ENCODE results near the gene ERMP1. TPM values are rescaled to one million over a fixed set of nuclear protein-coding genes. Genes with fewer than 3 reads are reported as not detected.

The ERMP1 gene
- total RNA-seq, 2 experiments from 2014 or later: 14.7 to 15.9 TPM

DNA sequence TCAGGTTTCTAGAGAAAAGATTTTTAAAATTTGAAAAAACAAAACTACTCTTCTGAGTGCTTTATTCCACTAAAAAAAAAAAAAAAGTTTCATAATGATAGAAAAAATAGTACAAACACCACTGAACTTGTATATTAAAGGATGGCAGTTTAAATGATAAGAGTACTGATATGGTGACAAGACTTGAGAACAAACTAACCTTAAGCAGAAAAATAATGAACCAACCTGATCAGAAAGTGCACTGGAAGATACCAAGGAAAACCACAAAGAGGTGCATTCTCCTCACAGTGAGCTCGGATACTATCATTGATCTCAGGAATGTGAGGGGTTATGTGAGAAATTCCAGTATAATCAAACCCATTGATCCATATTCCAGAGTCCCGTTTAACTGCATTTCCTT, 34.3 kb downstream of the ERMP1 start:
- POLR2A ChIA-PET: no interaction called here
- Mint-ChIP-seq H3K4me1 (ENCODE audit: low read depth) (peaks cover 40% of the 10 kb centered on the region), H3K4me3 (no peak overlapping the region), H3K27me3 (no peaks in the 10 kb centered on the region), H3K36me3 (ENCODE audit: low read depth) (peaks cover 17% of the 10 kb centered on the region), H3K9me3 (no peaks in the 10 kb centered on the region), H3K27ac (no peak overlapping the region)
- intact Hi-C loops (cut with micrococcal nuclease): loop anchor here (5.0 kb wide), 1 partner anchor 254 kb away; no protein-coding TSS in a partner anchor
- no peak for ATAC-seq
- no peak for DNase-seq
- CTCF ChIA-PET: interaction anchor here (0.7 to 1.1 kb wide), 4 partner anchors 12 to 33 kb away, joined by 3 read pairs; no protein-coding TSS in a partner anchor
- TF ChIP-seq, protein P1, sequence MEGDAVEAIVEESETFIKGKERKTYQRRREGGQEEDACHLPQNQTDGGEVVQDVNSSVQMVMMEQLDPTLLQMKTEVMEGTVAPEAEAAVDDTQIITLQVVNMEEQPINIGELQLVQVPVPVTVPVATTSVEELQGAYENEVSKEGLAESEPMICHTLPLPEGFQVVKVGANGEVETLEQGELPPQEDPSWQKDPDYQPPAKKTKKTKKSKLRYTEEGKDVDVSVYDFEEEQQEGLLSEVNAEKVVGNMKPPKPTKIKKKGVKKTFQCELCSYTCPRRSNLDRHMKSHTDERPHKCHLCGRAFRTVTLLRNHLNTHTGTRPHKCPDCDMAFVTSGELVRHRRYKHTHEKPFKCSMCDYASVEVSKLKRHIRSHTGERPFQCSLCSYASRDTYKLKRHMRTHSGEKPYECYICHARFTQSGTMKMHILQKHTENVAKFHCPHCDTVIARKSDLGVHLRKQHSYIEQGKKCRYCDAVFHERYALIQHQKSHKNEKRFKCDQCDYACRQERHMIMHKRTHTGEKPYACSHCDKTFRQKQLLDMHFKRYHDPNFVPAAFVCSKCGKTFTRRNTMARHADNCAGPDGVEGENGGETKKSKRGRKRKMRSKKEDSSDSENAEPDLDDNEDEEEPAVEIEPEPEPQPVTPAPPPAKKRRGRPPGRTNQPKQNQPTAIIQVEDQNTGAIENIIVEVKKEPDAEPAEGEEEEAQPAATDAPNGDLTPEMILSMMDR (IDR thresholded peaks at IDR 0.05): no peak

DNA sequence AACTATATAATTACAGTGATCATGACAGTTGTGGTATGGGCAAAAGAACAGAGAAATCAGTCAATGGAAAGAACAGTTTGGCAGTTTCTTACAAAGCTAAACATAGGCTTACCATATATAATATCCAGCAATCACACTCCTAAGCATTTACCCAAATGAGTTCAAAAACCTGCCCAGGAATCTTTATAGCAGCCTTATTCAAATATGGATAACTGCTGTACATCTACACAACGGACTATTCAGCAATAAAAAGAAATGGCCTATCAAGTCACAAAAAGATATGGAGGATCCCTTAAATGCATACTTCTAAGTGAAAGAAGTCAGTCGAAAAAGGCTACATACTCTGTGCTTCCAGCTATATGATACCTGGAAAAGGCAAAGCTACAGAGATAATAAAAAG, 36.6 kb downstream of the ERMP1 start:
- ATAC-seq: no peak
- ChIA-PET POLR2A (no interaction called here), CTCF (interaction anchor here (0.8 to 1.0 kb wide), 2 partner anchors 10 to 37 kb away, joined by 3 to 4 read pairs; partner anchors contain the start of gene ERMP1)
- H3K27ac Mint-ChIP-seq: peak overlapping the region; percentile 26
- peaks cover 56% of the 10 kb centered on the region for H3K4me1 Mint-ChIP-seq (ENCODE audit: low read depth)
- intact Hi-C loops (cut with micrococcal nuclease): loop anchor here (5.0 kb wide), 1 partner anchor 256 kb away; no protein-coding TSS in a partner anchor
- no peak for DNase-seq
- H3K36me3 Mint-ChIP-seq (ENCODE audit: low read depth): peaks cover 26% of the 10 kb centered on the region
- H3K9me3 Mint-ChIP-seq: no peaks in the 10 kb centered on the region
- no peak overlapping the region for H3K4me3 Mint-ChIP-seq
- no peaks in the 10 kb centered on the region for H3K27me3 Mint-ChIP-seq
- TF ChIP-seq, protein P1 (IDR thresholded peaks at IDR 0.05): no peak

DNA sequence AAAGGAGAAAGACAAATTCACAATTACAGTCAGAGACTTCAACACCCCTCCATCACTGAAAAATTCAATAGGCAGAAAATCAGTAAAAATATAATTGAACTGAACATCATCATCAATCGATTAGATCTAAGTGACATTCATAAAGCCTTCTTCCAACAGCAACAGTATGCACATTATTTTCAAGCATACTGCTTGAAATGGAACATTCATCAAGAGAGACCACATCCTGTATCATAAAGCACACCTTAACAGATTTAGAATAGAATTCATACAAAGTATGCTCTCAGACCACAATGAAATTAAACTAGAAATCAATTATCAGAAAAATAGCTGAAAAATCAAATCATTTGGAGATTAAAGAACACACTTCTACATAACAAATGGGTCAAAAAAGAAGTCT, 39.1 kb downstream of the ERMP1 start:
- H3K9me3 Mint-ChIP-seq: no peaks in the 10 kb centered on the region
- intact Hi-C loops (cut with micrococcal nuclease): no loop called here
- H3K27me3 Mint-ChIP-seq: no peaks in the 10 kb centered on the region
- H3K4me1 Mint-ChIP-seq (ENCODE audit: low read depth): peaks cover 54% of the 10 kb centered on the region
- ATAC-seq (peak; percentile 47), DNase-seq (no peak)
- POLR2A ChIA-PET: no interaction called here
- CTCF ChIA-PET: interaction anchor here (1.0 to 1.8 kb wide), 5 partner anchors 10 to 193 kb away, joined by 3 to 6 read pairs (median 4); no protein-coding TSS in a partner anchor
- no peak overlapping the region for H3K4me3 Mint-ChIP-seq
- TF ChIP-seq, protein P1 (IDR thresholded peaks at IDR 0.05): no peak
- H3K36me3 Mint-ChIP-seq (ENCODE audit: low read depth): peaks cover 46% of the 10 kb centered on the region
- H3K27ac Mint-ChIP-seq: no peak overlapping the region

DNA sequence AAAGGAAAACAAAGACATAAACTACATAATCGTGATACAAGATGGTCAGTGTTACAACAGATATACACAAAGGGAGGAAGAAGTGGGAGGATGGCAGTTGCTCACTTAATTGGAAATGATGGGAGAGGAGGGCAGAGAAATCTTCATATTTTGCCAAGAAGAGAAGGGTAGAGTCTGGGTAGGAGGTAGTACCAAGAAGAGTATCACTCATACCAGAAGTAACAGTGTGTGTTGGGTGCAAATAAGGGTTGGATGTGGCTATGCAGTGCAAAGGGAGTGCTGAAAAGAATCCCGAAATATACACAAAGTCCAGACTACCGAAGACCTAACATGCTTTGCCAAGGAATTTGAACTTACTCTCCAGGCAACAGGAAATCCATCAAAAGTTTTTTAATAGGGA, 41.0 kb downstream of the ERMP1 start:
- TF ChIP-seq, protein P1 (IDR thresholded peaks at IDR 0.05): no peak
- POLR2A ChIA-PET: no interaction called here
- peaks cover 61% of the 10 kb centered on the region for H3K4me1 Mint-ChIP-seq (ENCODE audit: low read depth)
- H3K27ac Mint-ChIP-seq: peak overlapping the region; percentile 11
- CTCF ChIA-PET: interaction anchor here (1.4 kb wide), 1 partner anchor 41 kb away, joined by 7 read pairs; the partner anchor contains the start of gene ERMP1
- H3K4me3 Mint-ChIP-seq: no peak overlapping the region
- no peak for DNase-seq
- ATAC-seq: no peak
- intact Hi-C loops (cut with micrococcal nuclease): no loop called here
- H3K36me3 Mint-ChIP-seq (ENCODE audit: low read depth): peaks cover 57% of the 10 kb centered on the region
- H3K27me3 Mint-ChIP-seq: no peaks in the 10 kb centered on the region
- H3K9me3 Mint-ChIP-seq: no peaks in the 10 kb centered on the region

DNA sequence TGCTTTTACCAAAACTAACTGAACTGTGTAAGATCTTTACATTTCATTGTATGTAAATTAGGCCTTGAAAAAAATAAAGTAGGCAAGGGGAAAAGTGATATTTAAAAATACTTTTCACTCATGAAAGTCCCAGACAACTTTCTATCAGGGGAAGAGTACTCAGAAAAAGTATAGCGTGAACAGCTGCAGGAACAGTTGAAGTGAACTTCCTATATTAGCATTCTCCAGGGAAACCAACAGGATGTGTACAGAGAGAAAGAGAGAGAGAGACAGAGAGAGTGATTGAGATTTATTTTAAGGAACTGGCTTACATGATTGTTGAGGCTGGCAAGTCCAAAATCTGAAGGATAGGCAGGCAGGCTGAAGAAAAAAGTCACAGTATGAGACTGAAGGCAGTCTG, 42.0 kb downstream of the ERMP1 start:
- H3K36me3 Mint-ChIP-seq (ENCODE audit: low read depth): peaks cover 57% of the 10 kb centered on the region
- H3K4me3 Mint-ChIP-seq: no peak overlapping the region
- ATAC-seq (no peak), DNase-seq (no peak)
- peaks cover 60% of the 10 kb centered on the region for H3K4me1 Mint-ChIP-seq (ENCODE audit: low read depth)
- TF ChIP-seq, protein P1 (IDR thresholded peaks at IDR 0.05): no peak
- H3K27me3 Mint-ChIP-seq: no peaks in the 10 kb centered on the region
- ChIA-PET POLR2A (no interaction called here), CTCF (no interaction called here)
- H3K9me3 Mint-ChIP-seq: no peaks in the 10 kb centered on the region
- peak overlapping the region; percentile 26 for H3K27ac Mint-ChIP-seq
- intact Hi-C loops (cut with micrococcal nuclease): no loop called here
